HG03025 (cell line): Measurements from ENCODE around the gene PES1.
"Not testable (repeated sequence)": the region's sequence is repeated elsewhere in the genome, so short reads cannot be mapped to it uniquely, and the experiment has no call there.

Experiments used
- ATAC-seq: cut with Tn5 transposase; IDR thresholded peaks from one replicate; pipeline ENCODE4 v1.9.1; 2021; ENCODE audit warnings: mild to moderate bottlenecking, moderate library complexity; ENCODE audit not compliant: unreplicated experiment, low FRiP score

PES1 gene

DNA sequence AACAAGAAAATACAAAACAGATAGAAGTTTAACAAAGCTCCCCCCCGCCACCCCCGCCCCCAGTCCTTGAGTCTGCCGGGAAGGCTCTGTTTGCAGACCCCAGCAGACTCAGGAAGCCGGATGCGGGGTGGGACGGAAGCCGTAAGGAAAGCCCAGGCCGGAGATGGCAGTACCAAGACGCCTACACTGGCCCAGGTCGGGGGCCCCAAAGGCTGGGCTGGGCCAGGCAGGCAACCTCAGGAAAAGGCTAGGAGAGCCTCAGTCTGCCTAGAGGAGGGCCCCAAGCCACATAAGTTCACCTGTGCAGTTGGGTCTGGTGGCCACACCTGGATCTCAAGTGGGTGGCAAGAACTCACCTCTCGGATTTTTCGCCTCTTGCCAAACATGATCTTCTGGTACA is 13.2 kb downstream of the PES1 start:
- no peak for ATAC-seq

DNA sequence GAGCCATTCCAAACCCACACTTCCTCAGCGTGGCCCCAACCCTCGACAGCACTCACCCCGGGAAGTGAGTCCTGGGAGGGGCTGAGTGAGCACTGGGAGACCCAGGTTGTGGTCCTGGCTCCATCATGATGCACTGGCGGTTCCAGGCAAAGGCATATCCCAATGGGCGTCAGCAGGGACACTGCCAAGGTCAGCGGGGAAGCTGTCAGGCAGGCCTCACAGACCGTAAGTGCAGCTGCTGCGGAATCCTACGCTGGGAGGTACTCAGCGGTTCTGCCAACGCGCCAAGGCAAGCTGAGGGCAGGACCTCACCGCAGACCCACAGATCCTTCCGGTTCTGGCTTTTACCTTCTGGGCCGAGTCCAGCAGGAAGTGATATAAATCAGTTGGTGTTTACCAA is 15.9 kb downstream of the PES1 start:
- no peak for ATAC-seq

DNA sequence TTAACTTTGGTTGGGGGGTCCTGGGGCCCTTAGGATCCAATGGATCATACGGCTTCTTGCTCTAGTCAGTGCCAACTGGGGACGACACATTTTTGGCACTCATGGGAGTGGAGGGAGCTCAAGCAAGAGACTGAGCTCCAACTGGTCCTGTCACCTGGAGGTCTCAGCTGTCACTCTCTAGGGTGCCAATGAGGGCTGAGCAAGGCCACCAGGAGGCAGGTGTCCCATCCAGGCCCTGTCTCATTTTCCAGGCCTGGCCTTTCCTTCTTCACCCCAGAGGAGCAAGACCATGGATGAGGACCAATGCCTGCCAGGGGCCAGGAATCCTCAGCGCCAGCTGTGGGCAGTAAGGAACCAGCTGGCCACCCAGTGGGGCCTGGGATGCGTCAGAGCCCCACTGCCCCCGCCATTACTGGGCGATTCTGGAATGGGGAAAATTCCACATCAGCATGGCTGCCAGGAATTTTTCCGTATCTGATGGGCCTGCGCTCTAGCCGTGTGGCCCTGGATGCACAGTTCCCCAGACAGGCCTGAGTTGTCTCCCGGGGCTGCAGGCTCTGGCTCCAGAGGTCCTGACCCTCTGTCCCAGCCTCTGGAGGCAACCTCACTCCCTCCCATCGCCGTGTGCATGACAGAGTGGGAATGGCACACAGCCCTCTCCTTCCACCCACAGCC is 16.6 kb downstream of the PES1 start:
- no peak for ATAC-seq

DNA sequence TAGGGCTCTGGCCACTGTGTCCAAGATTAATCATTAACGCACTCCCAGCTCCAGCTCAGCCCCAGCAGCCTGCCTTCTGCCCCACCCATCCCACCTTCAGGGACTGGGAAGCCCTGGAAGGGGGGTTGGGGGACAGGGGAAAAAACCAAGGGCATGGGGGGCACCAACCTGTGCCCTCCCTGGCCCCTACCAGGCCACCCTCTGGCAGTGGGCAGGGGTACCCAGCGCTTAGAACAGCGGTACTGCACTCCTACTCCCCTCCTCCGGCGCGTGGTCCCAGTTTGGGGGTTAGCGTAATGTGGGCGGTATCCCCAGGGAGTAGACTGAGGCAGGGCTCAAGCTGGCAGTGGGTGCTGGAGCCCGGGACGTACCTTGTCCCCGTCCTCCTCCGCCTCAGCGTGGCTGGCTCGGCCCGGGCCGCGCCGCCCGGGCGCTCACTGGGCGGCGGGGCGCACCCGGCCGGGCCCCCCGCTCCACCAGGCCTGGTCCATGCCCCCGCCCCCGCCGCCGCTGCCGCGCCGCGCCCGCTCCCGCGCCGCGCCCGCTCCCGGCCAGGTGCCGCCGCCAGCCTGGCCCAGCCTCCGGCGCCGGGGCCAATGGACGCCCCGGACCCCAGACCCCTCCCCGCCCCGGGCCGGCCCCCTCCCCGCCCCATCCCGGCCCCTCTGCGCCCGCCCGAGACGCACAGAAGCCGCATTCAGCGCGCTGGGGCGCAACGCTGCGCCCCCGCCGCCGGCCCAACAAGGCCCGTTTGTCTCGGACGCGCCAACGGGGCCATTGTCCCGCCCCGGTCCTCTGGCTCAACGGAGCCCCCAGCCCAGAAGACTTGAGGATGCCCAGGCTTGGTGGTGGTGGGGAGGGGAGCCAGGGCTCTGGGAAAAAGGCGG is 17.4 kb downstream of the PES1 start, which contains the start of gene GAL3ST1:
TSS of gene GAL3ST1 (minus strand) at position 571 of the 887 bp plus-strand sequence. CDS start 17,273 bp downstream, outside the sequence.
- no peak for ATAC-seq

DNA sequence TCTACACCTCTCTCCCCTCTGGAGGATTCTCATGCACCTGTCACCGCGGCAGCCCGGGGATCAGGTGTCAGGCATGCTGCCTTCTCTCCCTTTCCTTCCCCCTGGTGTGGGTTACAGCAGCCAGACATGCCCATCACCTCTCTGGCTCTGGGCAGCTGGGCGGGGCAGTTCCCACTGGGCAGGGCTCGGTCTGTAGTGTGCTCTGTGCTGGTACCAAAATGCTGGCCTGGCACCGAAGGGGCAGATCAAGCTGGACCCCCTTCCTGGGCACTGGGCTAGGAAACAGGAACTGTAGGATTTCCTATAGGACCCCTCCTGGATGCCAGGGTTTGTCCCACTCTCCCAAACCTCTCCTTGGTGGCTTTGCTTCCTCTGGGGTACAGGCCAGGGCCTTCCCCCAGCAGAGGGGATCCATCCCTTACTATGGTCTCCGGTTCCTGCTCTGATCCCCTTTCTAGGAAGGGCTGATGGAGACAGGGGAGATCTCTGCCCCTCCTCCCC is 18.1 kb downstream of the PES1 start:
- no peak for ATAC-seq

DNA sequence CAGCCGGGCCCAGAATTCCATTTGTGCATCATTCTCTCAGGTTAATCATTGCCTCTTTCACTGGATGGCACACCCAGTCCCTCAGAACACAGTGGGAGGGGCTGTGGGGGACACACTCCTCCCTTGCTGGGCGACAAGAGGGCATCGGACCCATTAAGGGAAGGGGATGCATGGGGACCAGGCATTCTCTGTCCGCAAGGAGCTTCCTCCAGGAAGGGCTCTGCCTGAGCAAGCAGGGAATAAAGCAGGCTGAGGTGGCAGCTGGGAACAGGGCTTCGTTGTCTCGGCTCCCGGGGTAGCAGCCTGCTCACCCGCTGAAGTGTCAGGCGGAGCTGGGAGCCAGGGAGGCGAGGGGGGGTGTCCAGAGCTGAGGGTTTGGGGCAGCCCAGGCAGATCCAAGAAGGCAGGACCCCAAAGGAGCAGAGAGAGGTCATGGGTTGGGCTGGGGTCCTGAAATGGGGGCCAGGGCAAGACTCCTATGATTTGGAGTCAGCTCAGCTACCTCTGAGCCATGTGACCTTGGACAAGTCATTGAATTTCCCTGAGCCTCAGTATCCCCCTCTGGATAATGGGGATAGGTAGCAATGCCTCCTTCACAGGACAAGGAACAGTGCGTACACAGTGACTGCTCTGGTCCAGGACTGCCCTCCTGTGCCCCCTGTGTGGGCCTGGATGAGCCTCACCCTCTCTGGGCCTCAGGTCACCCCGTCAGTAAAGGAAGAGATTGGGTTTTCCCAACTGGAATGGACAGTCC is 18.7 kb downstream of the PES1 start:
- no peak for ATAC-seq

DNA sequence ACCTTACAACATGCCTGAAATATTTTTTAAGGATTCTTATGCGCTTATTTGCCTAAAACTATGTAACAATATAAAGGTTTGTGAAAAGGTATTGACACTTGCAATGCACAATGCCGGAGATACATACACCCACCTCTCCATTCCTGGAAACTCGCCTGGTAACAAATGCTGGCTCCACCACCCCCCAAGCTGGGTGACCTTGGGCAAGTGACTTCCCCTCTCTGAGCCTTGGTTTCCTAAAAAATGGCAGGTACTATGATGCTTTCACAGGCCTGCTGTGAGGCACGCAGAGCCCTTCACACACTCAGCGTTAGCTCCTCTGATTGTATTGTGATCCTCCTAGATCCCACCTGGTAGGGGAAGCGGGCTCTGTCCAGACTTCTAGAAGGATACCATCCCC is 19.5 kb downstream of the PES1 start:
- no peak for ATAC-seq

DNA sequence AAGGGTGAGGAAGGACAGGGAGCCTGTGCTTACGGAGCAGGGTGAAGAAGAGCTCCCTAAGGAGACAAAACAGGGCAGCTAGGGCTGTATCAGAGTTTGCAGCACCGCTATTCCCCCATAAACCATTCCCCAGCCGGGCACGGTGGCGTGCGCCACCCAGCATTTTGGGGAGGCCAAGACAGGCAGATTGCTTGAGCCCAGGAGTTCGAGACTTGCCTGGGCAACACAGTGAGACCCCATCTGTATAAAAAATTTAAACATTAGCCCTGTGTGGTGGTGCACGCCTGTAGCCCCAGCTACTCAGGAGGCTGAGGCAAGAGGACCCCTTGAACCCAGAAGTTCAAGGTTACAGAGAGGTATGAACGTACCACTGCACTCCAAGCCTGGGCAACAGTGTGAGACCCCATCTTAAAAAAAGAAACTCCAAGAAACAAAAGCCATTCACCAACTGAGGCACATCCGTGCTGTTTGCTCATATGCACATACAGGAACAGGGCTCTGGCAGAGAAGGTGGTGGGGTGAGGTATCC is 22.0 kb downstream of the PES1 start:
- no peak for ATAC-seq

DNA sequence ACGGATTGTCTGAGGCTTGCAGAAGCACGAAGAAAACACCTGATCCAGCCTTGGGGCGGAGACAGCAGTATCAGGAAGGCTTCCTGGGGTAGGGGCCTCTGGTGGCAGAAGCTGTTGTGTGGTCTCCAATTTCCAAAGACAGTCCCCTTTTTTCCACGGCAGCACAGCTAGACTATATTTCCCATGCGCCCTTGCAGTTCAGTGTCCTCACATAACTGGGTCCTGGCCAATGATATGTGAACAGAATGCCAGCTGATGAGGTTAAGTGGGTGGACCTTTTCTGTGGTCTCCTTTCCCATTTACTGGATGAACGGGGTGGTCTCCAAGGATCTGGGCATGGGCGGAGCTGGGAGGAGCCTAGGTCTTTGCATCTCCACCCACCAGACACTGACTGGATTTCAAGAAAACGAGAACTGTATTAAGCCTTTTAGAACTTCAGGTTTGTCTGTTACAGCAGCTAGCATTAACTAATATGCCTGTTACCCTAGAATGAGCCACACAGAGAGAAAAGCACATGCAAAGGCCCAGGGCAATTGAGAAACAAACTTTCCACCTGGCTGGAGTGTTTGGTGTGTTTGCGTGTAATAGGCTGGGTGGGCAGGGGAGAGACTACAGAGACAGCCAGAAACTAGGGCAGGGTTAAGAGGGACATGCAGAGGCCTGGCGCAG is 23.4 kb downstream of the PES1 start:
- ATAC-seq: no peak

DNA sequence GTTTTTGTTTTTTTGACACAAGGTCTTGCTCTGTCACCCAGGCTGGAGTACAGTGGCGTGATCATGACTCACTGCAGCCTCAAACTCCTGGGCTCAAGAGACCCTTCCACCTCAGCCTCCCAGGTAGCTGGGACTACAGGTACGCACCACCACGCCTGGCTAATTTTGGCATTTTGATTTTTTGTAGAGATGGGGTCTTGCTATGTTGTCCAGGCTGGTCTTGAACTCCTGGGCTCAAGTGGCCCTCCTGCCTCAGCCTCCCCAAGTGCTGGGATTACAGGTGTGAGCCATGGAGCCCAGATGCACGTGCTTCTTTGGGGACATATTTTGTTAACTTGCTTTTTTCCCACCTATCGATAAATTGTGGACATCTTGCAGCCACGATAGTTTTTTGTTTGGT is 24.4 kb downstream of the PES1 start:
- not testable (repeated sequence) for ATAC-seq

DNA sequence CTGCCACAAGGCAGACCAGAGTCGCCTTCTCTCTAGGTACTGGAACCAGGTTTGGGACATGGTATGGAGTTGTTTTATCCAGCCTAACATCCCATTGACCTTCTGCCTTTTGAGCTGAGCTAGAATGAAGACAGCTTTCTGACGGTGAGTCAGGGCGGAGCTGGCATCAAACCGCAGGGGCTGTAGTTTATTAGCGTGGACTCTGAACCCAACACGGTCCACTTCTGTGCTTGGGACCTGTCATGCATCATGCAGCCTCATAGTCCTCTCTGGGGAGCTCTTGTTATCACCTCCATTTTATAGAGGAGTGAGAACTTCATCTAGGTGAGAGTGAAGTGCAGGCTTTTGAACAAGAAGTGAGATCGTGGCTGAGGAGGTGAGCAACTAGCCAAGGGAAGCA is 25.6 kb downstream of the PES1 start:
- no peak for ATAC-seq

DNA sequence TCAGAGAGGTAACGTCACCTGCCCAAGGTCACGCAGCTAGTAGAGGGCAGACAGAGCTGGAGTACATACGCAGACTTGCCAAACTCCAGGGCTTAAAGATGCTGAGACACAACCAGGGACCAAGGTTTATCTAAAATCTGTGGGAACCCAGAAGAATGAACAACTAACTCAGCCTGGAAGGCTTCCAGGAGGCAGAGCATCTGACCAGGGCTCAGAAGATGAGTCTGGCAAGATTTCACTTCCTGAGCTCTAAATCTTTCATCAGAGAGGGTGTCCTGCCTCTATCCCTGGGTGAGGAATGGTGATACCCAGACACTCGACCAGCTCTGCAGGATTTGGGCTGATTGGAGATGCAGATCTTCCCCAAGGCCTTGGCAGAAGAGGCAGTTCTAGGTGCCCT is 26.4 kb downstream of the PES1 start:
- ATAC-seq: no peak

DNA sequence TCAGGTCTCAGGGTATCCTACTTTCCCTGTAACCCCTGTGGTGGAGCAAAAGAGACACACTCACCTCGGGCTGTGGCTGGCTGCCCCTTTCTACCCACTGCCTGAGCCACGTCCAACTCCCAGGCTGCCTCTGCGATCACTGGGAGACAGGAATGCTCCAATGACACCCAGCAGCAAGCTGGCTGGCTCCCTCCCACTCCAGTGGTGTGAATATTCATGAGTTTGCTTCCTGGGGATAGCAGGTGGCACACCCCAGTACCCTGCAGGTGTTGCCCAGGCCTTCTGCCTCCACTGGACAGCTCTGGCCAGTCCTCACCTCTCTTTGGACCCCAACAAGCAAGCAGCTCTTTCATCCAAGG is 27.0 kb downstream of the PES1 start:
- no peak for ATAC-seq

DNA sequence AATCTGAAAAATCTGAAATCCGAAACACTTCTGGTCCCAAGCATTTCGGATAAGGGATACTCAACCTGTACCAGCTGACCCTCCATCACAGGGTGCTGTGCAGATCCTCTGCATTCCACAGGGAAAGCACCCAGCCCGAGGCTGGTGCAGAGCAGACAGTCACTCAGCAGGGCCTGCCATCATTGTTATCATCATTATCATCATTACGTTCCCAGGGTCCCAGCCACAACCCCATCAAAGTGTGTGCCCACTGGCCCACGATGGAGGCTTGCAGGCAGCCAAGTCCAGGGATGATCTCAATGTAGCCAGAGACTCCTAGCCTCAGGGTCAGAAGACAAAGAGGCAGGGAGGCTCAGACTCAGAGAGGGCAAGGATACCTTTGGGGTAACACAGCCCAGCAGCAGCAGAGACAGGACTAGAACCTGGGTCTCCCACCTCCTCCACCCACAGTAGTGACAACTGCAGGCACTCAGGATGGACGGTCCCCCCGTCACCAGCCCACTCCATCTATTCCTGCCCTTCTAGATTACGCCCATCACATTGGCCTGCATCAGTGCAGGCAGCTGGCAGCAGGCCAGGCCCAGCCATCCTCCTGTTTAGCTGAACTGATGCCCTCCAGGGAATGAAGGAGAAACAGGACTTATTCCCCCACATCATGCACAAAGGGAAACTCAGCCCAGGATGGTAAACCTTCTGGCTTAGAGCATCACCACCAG is 27.5 kb downstream of the PES1 start:
- ATAC-seq: no peak

DNA sequence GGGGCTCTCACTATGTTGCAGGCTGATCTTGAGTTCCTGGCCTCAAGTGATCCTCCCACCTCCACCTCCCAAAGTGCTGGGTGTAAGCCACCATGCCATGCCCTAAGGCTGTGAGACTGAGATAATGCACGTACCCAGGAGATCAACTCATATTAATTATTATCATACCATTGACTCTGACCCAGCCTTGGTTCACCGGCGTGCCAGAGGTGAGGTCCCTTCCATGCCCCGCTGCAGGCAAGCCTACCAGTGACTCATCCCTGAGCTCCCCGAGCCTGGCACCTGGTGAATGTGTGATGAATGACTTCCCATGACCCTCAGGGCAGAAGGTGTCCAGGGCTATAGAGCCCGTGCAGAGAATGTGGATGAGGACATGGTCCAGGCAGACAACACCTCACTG is 29.3 kb downstream of the PES1 start:
- no peak for ATAC-seq

DNA sequence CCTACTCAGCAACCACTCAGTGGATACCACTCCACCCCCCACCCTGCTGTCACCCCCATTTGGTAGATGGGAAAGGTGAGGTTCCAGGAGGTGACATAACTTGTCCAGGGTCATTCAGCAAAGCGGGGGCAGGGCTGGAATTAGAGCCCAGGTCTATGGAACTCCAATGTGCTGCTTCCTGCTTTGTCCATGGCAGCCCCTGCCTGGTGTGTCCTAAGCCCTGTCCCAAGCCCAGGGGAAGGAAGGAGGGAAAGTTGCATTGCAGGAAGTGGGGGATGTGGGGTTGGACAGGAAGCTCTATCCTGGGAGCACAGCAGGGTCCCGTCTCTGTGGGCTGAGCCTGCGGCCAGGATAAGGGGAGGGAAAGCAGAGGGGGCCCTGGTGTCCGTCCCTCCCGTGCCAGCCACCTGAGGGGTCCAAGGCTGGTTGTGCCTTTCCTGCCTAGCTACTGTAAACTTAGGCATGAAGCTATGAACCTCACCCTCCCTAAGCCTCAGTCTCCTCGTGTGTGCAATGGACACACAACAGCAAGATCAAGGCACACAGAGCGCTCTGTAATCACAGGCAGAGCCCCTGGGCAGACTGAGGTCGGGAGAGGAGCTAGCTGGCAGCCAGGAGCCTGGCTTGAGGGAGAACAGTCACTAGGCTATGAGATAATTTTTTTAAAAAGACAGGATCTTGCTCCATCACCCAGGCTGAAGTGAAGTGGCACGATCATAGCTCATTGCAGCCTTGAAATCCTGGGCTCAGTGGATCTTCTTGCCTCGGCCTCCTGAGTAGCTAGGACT is 30.1 kb downstream of the PES1 start:
- no peak for ATAC-seq

DNA sequence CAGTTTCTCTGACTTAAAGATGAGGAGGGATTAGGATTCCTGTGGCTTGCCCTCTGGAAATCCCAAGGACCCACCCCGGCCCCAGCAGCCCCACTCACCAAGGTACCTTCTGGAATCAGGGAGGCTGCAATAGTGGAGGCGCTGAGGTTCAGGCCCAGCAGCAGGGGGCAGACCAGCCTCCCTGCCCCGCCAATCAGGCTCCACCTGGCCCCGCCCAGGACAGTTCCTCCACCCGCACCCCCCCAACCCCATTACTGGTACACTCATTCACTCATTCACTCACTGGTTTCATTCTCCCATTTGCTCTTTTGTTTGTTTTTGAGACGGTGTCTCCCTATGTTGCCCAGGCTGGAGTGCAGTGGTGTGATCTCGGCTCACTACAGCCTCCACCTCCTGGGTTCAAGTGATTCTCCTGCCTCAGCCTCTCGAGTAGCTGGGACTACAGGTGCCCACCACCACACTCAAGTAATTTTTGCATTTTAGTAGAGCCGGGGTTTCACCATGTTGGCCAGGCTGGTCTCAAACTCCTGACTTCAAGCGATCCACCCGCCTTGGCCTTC is 31.0 kb downstream of the PES1 start:
- not testable (repeated sequence) for ATAC-seq

DNA sequence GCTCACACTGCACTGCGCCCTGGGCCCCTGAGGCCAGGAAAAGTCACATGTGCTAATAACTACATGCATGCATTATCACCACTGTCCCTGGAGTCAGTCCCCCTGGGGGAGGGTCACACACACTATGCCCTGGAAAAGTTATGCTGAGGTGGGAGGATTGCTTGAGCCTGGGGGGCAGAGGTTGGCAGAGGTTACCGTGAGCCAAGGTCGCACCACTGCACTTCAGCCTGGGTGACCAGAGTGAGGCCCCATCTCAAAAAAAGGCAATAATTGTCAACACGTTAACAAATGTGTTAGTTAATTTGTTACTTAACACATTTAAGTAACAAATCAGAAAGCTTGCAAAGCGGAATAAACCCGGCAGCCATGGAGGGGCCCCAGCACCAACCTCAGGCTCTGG is 31.8 kb downstream of the PES1 start:
- ATAC-seq: no peak

DNA sequence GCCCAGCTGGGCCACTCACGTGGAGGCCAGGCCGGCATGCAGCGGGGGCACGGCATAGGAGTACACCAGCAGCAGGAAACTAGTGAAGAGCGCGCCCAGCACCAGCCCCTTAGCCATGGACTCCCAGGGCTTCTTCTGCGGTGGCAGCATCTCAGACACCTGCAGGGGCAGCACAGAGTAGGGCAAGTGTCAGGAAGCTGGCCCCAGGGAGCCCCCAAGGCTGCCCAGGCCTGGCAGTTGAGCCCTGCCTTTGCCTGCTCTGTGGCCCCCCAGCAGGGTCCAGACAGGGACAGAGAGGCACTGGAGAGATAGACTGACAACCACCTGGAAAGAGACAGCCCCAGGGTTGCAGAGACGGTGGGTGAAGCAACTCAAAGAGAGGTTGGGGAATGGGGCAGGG is 34.5 kb downstream of the PES1 start:
- no peak for ATAC-seq
